Measurements from ENCODE around the gene DDC.
"Not testable (repeated sequence)": the region's sequence is repeated elsewhere in the genome, so short reads cannot be mapped to it uniquely, and the experiment has no call there.

The DDC gene

DNA sequence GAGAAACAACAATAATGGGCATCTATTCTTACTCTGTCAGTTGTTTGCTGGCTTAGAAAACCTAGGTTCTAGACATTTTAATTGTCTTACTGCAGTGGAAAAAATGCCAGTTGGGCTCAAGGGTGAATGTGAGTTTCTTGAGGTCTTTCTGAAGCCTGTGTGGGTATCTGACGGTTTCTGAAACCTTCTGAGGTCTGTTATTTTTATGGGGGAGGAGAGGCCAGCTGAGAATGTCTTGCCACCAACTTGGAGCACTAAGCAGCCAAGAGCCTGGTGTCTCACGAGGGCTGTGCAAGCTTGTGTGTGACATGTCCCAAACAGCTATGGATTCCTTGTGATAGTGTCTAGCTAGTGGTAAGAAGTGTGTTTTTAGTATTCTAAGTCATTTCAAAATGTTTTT, 24.2 kb upstream of the DDC start:
- no peak for DNase-seq (ENCODE audit: low spot score)

GRCh38 chr7:50588937-50589336, 23.7 kb upstream of the DDC start:
- no peak for DNase-seq (ENCODE audit: low spot score)

- DNase-seq (ENCODE audit: low spot score) = no peak
Observed at GRCh38 chr7:50587737-50588136, 22.5 kb upstream of the DDC start.

DNA sequence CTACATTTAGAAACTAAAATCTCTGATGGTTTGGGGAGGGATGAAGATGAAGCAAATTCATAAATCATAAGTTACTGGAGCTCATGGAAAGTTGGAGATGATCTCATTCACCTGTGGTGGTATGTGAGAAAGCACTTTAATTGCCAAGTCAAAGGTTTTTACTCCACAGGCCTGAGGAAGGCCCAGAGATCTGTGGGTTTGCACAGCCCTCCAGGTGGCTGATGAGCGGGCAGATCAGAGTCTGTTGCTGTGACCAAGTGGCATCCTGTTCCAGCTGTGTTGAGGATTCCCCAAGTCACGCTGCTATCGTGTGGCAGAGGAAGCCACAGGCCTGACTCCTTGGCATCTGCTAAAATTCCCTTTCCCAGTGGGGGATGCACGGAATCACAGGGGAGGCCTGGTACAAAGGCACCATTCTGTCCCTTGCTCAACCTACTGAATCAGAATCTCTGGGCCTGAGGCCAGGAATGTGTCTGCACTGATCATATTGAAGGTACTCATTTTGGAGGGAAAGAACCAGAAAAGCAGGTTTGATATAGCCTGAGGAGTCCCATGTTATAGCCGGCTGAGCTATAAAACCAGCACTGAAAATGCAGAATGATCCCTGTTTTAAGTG, 19.7 kb upstream of the DDC start:
- DNase-seq (ENCODE audit: low spot score) = no peak

GRCh38 chr7:50584386-50584785, 19.2 kb upstream of the DDC start:
- no peak for DNase-seq (ENCODE audit: low spot score)

DNA sequence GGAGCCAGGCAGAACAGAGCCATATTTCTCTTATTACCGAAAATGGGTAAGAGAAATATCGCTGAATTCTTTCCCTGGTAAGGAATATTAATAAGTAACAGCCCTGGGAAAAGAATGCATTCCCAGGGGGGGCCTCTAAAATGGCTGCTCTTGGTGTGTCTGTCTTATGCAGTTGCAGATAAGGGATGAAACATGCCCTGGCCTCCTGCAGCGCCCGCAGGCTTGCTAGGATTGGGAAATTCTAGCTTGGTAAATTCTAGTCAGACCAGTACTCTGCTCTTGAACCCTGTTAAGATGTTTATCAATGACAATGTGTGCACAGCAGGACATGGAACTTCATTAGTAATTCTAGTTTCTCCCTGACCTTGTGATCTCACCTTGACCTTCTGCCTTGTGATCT, 18.1 kb upstream of the DDC start:
- not testable (repeated sequence) for DNase-seq (ENCODE audit: low spot score)

GRCh38 chr7:50582271-50582670, 17.1 kb upstream of the DDC start:
- DNase-seq (ENCODE audit: low spot score) = not testable (repeated sequence)

DNA sequence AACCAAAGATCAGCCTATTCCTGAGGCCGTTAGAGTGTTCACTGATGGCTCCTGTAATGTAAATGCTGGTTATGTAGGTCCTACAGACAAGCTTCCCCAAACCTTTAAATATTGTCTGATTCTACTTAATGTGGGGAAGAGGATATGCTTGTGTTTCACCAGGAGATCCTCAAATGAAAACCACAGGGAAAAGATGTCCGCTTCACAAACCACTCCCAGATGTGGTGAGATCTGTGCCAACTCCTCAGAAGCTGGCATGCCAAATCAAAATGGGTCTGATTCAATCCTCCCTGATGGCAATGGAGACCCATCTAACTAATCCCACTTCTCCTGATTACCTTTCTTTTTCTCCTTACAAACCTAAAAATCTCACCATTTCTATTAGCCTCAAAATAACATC, 15.5 kb upstream of the DDC start:
- DNase-seq (ENCODE audit: low spot score) = not testable (repeated sequence)

- no peak for DNase-seq (ENCODE audit: low spot score)
Observed at GRCh38 chr7:50580057-50580456, 14.9 kb upstream of the DDC start.

- DNase-seq (ENCODE audit: low spot score) = not testable (repeated sequence)
Observed at GRCh38 chr7:50578105-50578504, 12.9 kb upstream of the DDC start.

DNA sequence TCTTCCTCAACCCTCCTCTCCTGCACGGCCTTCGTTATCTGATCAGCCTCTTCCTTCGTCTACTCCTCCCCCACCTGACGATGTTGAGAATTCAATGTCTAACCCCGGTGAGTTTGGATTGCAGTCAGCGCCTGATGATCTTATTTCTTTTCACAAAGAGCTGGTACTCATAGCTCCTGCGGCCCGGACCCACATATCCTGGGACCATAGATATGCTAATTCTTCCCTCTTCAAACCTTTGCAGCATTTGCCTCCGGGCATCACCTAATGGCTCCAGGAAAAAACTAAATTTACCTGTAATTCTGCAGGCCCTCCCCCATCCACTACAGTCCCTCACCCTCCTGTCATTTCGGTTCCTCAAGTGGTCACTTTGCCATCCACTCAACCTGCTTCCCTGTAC, 12.4 kb upstream of the DDC start:
- no peak for DNase-seq (ENCODE audit: low spot score)

DNA sequence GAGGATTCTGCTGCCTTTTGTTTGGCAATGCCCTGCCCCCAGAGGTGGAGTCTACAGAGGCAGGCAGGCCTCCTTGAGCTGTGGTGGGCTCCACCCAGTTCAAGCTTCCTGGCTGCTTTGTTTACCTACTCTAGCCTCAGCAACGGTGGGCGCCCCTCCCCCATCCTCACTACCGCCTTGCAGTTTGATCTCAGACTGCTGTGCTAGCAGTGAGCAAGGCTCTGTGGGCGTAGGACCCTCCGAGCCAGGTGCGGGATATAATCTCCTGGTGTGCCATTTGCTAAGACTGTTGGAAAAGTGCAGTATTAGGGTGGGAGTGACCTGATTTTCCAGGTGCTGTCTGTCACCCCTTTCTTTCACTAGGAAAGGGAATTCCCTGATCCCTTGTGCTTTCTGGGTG, 11.2 kb upstream of the DDC start:
- DNase-seq (ENCODE audit: low spot score) = not testable (repeated sequence)

GRCh38 chr7:50567715-50568261, 2.6 kb upstream of the DDC start:
- DNase-seq (ENCODE audit: low spot score) = no peak

GRCh38 chr7:50565977-50566376, 772 bp upstream of the DDC start:
- no peak for DNase-seq (ENCODE audit: low spot score)

DNA sequence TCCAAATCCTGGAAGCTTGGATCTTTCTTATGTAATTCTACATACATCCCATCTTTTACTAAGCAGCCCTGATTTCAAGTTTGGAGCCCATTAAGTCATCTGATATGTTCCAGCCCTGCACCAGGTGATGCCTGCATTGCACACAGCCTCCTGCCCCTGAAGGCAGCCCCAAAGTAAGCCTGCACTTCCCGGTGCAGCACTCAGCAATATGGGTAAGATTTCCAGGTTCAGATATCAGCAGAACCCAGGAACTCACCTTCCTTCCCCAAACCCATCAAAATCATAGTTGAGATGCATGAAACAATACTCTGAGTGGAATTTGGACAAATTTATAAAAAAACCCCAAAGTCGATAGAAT, 333 bp upstream of the DDC start:
- DNase-seq (ENCODE audit: low spot score) = no peak

DNA sequence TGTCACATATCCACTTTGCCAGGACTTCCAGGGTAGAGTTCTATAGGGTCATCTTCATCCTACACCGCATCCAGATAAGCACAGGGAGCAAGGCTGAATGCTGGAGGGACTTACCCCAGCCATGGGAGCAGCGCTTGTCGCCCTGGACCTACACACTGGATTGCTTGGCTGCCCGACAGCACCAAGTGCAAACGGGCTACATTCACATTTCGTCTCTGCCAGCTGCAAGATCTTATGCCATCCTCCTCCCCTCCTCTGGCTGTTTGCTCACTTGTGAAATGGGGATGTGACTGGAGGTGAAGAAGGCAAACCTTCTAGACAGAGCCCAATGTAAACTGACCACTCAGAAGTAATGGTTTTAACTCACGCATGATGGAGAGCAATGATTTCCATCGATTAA, 1.0 kb downstream of the DDC start:
- DNase-seq (ENCODE audit: low spot score) = no peak

- no peak for DNase-seq (ENCODE audit: low spot score)
Observed at GRCh38 chr7:50562136-50562535, 3.1 kb downstream of the DDC start.

DNA sequence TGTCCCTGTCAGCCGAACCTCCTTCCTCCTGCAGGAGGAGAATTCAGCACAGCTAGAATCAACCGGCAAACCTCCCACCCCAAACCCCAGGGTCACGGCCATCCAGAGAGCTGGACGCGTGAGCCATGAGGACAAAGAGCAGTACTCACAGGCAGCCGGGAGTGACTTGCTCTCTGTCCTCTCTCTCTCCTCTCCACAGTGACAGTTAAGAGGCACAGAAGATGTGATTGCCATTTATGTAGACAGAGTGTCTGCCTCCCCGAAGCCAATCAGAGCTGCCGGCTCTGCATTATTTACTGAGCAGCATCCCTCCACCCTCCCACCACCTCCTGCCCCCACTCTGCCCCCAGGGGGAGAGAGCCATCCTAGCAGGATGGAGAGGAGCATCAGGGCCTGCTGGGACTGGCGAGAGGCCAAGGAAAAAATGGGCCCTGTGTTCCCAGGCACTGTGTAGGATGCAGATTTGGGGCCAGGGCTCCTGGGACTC, 4.3 kb downstream of the DDC start:
- DNase-seq (ENCODE audit: low spot score) = no peak

- DNase-seq (ENCODE audit: low spot score) = no peak
Observed at GRCh38 chr7:50559881-50560280, 5.3 kb downstream of the DDC start.

- DNase-seq (ENCODE audit: low spot score) = no peak
Observed at GRCh38 chr7:50558294-50559053, 6.7 kb downstream of the DDC start.

DNA sequence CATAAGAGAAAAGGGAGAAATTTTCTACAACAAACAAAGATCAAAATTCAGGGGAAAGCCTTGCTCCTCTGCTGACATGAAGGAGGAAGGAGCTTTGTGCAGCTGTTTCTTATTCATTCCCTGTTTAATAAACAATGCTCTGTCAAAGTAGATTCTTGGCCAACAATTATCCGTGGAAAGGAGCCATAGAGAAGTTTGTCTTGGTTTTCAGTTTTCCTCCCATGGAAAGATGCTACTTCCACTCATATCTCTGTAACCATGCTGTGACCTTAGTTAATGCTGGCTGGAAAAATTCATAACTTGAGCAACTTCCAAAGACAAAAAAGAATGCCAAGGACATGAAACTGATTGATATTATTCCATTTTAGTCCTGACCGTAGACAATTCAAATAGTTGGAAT, 8.1 kb downstream of the DDC start:
- DNase-seq (ENCODE audit: low spot score) = no peak

- DNase-seq (ENCODE audit: low spot score) = no peak
Observed at GRCh38 chr7:50556247-50556991, 8.8 kb downstream of the DDC start.

- no peak for DNase-seq (ENCODE audit: low spot score)
Observed at GRCh38 chr7:50555594-50556140, 9.5 kb downstream of the DDC start.

All from putamen (tissue), 1 donor.